Activated CD4-positive, alpha-beta T cell treated with anti-CD3 and anti-CD28 coated beads for 4 hours (primary cell): Measurements from ENCODE around the gene FAIM2.

ENCODE experiments used
- DNase-seq, 2 donors: peaks; one replicate each; pipeline ENCODE4 v3.0.0-alpha.2; 2020

The FAIM2 gene

GRCh38 chr12:49939307-49939706, 35.6 kb upstream of the FAIM2 start:
- no peak for DNase-seq

DNA sequence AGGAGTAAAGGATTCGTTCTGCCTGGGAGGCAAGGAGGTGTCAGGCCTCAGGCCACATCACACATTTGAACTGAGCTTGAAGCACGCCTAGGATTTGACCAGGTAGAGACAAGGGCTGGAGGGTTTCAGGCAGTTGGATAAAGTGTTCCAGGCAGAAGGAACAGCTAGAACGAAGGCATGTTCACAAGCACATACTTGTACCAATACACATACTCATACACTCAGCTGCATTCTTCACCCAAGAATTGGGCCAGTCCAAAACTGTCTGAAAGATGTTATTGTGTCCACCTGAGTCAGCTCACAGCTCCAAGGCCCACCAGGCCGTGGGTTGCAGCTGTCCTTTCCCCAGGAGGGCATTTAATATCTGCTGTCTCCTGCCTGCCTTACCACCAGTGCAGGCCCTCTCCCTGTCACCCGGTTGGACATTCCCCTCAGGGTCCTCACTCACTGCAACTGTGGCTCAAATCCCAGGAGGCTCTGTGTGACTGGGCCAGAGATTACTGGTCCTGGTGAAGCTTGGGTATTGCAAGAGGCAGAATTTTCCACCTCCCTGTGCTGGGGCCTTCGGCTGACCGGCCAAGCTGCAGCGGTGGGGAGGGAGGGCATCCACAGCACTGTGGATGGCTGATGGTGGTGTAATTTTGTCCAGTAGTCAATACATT, 34.1 kb upstream of the FAIM2 start:
- DNase-seq = no peak

DNA sequence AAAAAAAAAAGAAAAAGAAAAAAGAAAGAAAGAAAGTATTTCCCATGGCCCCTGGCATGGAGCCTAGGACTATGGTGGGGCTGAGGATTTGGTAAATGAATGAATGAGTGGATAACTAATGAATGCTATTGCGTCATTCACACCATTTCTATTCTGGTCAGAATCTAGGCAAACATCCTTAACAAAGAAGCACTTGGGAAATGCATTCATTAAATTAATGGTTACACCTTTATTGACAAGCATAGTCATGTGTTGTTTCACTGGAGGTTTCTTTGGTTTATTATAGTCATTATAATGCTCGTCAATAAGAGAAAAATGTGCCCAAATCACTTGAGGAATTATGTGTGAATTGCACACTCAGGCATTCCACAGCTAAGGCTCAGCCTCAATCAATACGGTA, 33.2 kb upstream of the FAIM2 start:
- no peak for DNase-seq

GRCh38 chr12:49934505-49934904, 30.8 kb upstream of the FAIM2 start:
- no peak for DNase-seq

DNA sequence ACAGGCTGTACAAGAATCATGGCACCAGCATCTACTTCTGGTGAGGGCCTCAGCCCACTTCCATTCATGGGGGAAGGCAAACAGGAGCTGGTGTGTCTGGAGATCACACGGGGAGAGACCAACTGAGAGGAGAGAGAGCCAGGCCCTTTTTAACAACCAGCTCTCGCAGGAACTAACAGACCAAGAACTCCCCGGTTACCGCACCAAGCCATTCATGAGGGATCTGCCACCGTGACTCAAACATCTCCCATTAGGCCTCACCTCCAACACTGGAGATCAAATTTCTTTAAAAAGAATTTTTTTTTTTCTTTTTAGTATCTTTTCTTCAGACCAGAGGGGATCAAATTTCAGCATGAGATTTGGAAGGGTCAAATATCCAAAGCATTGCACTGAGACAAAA, 30.1 kb upstream of the FAIM2 start:
- DNase-seq = no peak

DNA sequence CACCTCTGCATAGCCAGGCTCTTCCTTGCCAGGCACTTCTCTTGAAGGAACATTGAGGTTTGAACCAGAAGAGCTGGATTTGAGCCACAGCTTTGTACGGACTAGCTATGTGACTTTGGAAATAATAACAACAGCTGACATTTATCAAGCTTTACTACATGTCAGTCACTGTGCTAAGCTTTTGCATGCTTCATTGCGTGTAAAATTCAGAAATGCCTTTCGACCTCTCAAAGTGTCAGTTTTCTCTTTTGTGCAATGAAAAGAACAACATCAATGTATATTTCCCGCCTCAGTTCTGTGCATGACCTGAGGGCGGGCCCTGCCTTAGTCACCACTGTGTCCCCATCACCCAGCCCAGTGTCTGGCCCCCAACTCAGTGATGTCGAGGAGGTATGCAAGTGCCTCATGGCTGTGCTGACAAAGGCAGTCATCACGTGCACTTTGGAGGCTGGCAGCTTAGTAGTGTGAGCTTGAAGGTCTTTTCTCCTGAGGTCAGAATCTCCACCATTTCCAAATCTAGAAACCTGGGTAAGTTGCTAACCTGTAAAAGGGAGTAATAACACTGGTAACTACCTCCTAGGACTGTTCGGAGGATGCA, 28.9 kb upstream of the FAIM2 start:
- no peak for DNase-seq

- no peak for DNase-seq
These were observed 28.3 kb upstream of the FAIM2 start for GRCh38 chr12:49932023-49932422.

GRCh38 chr12:49930515-49931288, 27.0 kb upstream of the FAIM2 start:
- DNase-seq = peak in 1 of 2 donors; percentile 24

- DNase-seq = no peak
These were observed 25.9 kb upstream of the FAIM2 start for GRCh38 chr12:49929581-49929980.

DNA sequence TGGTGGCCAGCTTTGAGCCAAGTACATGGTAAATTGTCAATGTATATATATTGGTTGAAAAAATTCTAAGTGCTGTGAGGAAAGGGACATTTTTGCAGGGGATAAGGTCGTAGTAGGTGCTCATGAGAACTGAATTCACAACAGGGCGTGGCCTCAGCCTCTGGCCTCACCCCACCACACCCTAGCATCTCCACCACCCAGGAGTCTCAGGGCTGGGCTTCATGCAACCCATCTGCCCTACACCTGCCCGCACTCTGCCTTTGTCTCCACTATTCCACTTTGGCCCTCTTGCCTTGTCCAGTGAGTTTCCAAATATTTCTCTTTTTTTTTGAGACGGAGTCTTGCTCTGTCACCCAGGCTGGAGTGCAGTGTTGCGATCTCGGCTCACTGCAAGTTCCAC, 24.8 kb upstream of the FAIM2 start:
- no peak for DNase-seq

GRCh38 chr12:49925433-49926204, 21.9 kb upstream of the FAIM2 start:
- no peak for DNase-seq

DNA sequence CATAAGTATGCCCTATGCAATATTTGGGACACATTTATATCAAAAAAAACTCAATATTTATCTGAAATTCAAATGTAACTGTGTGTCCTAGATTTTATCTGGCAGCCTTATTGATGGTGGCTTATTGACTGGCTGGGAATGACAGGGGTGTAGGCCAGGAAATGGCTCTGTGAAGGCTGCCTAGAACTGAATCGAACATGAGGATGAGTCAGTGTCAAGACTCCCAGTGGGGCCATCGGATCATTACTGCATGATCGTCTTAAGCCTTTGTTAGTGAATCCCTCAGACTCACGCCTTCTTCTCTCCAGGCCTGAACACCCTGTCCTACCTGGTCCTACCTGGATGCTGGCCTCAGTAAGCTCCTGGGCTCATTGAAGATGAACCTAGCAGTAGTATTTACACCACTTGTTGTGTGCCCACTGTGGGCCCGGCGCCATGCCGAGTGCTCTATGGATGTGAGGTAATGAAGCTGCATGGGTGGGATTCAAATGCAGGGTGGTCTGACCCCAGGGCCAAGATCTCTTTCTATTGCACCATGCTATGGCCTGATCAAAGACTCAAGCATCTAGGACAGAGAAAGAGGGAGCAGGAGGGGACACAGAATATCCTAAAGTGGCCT, 21.0 kb upstream of the FAIM2 start:
- no peak for DNase-seq

DNA sequence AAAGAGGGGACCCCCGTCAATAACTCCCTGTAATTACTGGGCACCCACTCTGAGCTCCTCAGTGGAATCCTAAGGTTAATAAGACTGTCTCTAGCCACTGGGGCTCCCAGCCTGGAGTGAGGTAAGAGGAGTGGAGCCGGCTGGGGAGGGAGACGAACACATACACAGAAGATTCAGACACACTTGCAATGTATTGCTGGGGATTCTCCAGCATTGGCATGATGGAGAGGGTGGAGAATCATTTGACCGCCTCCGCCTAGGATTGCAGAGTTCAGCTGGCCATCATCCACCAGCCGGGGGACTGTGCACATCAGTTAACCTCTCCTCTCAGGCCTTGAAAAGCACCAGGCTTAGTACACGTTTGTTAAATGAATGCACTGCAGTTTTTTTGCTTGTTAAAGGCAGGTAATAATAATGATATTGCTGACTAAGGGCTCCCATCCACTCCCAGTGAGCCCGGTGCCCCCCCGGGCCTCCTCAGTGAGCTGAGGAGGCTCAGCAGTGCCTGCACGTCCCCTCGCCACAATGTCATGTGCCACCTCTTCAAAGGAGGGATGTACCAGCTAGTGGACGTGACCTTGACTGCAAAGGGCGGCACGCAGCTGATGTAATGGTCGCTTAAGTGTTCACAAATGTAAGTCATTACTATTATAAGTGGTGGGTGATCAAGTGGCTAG, 20.3 kb upstream of the FAIM2 start:
- no peak for DNase-seq

- no peak for DNase-seq
These were observed 19.4 kb upstream of the FAIM2 start for GRCh38 chr12:49923035-49923644.

DNA sequence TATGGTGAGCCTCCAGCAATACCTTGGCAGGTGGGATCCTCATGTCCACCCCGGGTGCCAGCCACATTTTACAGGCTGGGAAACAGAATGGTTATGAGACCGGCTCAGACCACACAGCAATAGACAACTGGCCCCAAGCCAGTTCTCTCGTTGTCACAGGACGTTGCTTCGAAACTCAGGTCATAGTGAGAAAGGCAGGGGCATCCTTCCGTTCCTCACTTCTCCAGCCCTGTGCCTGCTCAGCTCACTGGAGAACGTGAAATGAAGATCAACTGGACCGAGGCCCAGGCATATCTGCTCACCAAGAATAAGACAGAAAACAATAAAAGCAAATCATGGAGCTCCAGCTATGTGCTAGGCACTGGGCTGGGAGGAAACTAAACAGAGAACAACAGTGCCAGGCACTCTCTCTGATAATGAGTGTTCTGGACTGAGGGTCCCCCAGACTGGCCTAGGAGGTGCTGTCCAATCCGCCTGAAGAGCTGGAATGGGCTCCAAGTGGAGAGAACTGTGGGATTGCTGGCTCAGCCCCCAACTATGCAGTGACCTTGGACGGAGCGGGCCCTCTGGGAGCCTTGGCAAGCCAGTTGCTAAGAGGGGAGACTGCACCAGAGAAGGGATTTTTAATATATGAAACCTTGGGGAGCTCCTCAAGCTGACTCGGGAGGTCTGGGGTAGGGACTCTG, 18.8 kb upstream of the FAIM2 start:
- no peak for DNase-seq

DNA sequence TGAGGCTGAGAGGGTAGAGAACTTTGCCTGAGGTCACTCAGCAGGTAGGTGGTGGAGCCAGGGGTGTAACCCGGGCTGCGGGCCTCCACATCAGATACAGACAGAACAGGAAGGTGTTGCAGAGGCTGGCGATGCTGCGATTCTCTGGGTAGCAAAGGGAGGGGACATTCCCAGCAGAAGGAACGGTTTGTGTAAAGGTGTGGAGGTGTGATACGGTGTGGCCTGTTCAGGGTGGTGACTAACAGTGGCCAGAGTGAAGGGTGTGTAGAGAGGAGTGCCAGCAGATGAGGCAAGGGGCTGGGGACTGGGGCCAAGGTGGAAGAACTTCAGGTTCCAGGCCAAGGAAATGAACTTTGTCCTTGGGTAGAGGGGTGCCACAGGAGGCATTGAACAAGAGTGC, 18.2 kb upstream of the FAIM2 start:
- DNase-seq = no peak

GRCh38 chr12:49921299-49921698, 17.6 kb upstream of the FAIM2 start:
- DNase-seq = no peak

- no peak for DNase-seq
These were observed 17.2 kb upstream of the FAIM2 start for GRCh38 chr12:49920915-49921286.

GRCh38 chr12:49920241-49920914, 16.7 kb upstream of the FAIM2 start:
- no peak for DNase-seq

DNA sequence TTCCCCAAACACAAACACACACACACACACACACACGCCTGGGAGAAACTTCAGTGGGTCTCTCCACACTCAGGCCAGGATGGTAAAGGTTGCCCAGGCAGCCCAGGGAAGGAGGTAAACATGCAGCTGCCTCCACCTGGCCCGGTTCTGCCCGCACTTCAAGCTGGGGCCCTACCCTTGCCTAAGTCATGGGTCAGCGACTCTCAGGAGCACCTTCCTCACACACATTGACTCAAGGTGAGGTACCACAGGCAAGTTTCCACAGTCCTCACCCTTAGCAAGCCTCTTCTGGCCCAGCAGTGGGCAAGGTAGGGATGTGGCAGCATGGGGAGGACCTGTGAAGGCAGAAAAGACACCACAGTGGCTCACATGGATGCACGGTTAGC, 14.1 kb upstream of the FAIM2 start:
- DNase-seq = no peak
